ELR (cell line): ENCODE results near the gene DPP7.
"Not testable (repeated sequence)": the region's sequence is repeated elsewhere in the genome, so short reads cannot be mapped to it uniquely, and the experiment has no call there.

Source experiments
- DNase-seq: peaks from one replicate; pipeline ENCODE4 v3.0.0-alpha.2; 2015; ENCODE audit warnings: low read depth

DPP7 gene

DNA sequence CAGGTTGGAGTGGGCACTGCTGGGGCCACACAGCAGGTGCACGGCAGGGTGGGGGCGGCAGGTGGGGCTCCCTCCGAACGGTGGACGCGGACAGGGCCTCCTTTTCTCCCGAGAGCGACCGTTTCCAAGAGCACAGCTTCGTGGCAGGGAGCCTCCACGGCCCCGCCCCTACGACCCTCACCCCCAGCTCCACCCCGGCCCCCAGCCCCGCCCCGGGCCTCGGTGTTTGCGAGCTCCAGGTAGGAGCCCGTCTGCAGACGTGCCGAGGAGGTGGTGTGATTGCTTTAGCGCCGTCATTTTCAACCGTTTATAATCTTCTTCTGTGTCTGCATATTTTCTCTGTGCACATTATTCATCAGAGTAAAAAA is 33.2 kb upstream of the DPP7 start:
- DNase-seq: no peak

DNA sequence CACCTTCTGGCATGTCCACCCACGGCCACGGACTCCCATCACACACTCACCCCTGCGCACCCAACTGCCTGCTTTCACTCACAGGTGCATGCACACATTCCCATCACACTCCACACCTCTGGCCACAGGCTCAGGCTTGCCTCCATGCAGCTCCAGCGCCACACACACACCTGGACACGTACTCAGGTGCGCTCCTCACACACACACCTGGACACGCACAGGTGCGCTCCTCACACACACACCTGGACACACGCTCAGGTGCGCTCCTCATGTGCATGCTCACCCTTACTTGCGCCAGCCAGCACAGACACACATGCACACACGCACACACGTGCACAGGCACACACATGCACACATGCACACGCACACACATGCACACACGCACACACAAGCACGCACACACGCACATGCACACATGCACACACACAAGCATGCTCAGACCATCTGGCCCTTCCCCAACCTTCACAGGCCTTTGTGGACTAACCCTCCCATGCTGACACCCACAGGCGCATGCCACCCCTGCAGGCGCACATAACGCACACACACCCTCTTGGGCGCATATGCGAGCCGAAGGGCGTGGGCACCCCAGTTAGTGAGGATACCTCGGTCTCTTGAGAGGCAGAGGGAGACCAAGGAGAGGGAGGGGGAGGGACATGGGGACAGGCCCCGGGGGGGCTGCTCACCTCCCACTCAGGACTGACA is 32.7 kb upstream of the DPP7 start:
- no peak for DNase-seq

GRCh38 chr9:137146527-137146918 is 32.0 kb upstream of the DPP7 start:
- DNase-seq: no peak

DNA sequence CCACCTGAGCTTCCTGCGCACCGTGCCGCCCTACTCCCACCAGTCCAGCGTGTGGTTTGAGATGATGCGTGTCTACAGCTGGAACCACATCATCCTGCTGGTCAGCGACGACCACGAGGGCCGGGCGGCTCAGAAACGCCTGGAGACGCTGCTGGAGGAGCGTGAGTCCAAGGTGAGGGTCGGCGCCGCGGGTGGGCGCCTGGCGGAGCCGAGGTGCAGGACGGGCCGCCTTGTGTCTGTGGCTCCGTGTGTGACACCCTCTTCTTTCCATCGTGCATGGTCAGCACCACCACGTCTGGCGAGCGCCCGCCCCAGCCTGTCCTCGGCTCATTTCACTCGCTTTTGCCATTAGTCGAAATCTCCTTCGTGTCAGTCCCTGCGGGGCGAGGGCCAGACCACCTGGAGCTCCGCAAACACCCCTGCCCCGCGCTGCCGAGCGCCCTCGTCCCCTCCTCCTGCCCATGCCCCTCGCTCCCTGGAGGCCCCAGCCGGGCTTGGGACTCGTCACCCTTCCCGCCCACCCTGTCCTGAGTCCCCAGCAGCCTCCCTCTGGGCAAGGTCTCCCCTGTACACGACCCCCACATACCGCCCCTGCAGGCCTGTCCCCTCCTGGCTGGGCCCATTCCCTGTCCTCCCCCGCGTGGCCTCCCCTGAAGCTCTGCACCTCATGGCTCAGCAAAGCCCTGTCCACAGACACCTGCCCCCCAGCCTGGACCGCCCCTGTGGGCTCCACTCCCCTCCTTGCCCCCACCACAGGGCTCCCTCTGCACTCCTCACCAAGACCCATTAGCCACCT is 31.4 kb upstream of the DPP7 start:
- DNase-seq: no peak

- DNase-seq: no peak
These were observed 28.9 kb upstream of the DPP7 start for GRCh38 chr9:137143459-137143858.

GRCh38 chr9:137141976-137142936 is 27.7 kb upstream of the DPP7 start:
- no peak for DNase-seq

DNA sequence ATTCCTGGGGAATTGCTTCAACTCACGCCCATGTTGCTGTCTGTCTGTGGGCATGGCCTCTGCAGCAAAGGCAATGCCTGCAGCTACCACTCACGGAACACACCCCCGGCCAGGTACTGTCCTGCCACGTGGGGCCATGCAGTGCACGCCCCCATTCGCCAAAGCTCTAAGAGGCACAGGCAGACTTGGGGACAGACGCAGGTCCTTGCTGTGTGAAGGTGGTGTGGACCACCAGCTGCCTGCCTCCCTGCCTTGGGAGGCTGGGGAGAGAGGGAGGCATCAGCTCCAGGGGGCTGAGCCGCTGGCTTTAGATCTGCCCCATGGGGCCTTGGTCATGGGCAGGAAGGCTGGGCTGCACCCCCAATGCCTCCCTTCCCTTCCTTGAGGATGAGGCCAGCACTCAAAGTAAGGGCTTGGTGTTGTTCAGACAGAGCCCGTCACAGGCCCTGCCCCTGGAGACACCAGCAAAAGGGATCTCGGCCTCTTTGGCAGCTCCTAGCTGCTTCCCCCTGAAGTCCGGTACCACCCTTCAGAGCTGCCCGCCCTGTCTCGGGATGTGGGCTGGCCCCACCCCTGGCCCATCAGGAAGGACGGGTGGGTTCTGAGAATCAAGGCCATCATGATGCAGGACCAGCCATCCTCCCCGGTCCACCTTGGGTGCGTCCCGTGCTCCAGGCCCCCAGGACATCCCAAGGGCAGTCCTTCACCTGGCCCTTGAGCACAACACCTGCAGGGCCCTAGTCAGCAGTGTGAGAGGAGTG is 26.7 kb upstream of the DPP7 start:
- DNase-seq: no peak

GRCh38 chr9:137140151-137141012 is 25.8 kb upstream of the DPP7 start:
- no peak for DNase-seq

DNA sequence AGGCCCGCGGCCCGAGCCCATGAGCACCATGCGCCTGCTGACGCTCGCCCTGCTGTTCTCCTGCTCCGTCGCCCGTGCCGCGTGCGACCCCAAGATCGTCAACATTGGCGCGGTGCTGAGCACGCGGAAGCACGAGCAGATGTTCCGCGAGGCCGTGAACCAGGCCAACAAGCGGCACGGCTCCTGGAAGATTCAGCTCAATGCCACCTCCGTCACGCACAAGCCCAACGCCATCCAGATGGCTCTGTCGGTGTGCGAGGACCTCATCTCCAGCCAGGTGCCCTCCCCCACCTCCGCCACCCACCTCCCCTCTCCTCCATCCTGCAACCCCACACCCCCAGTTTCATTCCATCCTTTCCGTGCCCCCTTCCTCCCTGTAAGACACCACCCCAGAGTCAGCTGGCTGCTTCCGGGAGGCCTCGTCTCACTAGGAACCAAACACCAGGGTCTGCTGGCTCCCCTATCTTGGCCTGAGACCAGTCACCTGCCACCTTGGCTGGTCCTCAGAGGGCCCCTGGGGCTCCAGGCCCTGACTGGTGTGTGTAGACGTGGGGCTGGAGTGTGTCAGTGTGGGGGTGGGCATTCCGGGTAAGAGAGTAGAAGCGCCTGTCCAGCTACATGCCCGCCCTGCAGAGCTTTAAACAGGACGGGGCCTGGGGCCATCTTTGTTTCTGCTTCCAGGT is 25.1 kb upstream of the DPP7 start:
- no peak for DNase-seq

DNA sequence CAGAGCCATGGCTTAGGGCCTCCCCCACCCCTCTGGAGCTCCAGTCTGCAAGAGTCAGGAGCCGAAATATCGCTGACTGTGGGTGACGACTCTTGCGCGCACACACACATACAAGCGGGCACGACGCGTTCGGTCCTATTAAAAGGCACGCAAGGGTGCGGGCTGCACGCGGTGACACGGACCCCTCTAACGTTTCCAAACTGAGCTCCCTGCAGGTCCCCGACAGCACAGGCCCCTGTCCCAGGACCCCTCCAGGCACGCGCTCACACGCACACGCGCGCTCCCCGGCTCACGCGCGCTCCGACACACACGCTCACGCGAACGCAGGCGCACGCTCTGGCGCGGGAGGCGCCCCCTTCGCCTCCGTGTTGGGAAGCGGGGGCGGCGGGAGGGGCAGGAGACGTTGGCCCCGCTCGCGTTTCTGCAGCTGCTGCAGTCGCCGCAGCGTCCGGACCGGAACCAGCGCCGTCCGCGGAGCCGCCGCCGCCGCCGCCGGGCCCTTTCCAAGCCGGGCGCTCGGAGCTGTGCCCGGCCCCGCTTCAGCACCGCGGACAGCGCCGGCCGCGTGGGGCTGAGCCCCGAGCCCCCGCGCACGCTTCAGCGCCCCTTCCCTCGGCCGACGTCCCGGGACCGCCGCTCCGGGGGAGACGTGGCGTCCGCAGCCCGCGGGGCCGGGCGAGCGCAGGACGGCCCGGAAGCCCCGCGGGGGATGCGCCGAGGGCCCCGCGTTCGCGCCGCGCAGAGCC is 24.4 kb upstream of the DPP7 start, which contains the start of gene GRIN1:
GRIN1 (plus strand) TSS at position 433 of the 746 bp plus-strand sequence. CDS start 333 bp downstream, outside the sequence.
- no peak for DNase-seq

DNA sequence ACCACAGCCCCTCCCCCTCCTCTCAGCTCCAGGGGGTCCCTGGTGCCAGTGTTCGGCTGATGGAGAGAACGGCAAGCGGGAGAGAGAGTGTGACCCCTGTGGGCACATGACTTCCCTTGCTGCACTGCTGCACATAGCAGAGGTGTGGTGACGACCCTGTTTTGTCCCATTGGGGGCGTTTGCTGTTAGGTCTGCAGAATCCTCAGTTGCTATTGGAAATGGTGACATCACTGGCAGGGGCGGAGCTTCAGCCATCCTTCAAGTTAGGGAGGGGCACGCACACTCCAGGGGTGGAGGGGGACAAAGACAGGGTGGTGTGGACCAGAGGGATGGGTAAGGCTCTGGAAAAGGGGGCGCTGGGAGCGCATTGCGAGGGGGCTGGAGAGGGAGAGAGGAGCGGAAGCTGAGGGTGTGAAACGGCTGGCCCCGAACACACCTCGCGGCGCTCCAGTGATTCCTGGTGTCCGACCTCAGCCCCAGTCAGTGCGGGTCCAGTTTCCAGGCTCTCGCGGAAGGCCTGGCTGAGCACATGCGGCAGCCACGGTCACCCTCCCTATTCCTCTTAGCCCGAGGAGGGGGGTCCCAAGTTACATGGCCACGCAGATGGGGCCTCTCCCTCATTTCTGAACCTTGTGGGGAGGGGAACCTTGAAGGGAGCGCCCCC is 23.7 kb upstream of the DPP7 start:
- peak; percentile 42 for DNase-seq

DNA sequence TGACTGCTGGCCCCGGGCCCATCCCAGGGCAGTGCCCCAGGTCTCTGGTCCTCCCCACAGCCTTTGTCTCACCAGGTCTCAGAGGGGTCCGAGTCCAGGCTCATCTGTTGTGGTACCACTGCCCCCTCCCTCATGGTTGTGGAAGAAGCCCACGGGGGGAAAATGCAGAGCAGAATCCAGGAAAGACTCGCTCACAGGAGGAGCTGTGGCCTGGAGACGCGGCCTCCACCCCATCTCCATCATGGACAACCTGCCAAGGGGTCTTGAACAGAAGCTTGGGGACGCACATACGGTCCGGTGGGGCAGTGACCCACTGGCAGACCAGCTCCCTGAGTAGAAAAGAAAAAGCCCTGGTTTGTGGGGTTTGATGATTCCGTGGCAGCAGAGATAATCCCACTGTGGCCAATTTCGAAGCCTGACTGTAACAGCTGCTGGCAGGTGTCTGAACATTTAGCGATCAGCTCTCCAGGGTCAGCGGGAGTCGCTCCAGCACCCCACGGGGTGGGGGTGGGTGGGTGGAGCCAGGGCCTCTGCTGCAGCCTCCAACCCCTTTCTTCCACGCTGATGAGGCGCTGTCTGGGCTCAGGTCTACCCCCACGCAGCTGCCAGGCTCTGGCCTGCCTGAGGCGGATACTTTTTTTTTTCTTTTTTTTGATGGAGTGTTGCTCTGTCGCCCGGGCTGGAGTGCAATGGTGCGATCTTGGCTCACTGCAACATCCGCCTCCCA is 22.5 kb upstream of the DPP7 start:
- DNase-seq: no peak

DNA sequence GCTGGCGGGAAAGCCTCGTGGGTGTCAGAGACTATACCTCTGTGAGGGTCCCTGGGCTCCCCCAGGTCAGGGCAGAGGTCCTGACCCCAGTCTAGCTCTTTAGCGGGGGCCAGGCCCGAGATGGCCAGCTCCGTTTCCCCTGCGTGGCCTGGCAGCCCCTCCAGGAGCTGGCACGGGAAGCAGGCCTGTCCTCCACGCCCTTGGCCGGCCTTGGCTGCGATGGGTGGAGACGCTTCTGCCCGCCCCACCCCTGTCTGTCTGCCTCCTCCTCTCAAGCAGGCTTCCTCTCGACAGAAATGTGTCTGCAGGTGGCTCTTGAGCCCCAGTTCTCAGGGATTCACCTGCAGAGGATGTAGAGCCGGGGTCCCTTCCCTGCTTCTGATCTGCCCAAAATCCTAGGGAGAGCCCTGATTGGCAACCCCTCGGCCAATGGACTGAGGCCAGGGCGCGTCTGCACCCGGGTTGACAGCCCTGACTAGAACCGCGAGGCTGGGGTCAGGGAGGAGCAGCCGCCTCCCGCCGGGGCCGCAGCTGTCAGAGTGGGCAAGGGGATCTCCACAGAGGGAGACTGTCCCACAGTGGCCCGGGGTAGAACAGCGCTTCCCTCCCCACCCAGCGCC is 21.8 kb upstream of the DPP7 start:
- no peak for DNase-seq

- DNase-seq: not testable (repeated sequence)
These were observed 20.6 kb upstream of the DPP7 start for GRCh38 chr9:137135154-137135553.

- no peak for DNase-seq
These were observed 19.7 kb upstream of the DPP7 start for GRCh38 chr9:137134191-137134590.

DNA sequence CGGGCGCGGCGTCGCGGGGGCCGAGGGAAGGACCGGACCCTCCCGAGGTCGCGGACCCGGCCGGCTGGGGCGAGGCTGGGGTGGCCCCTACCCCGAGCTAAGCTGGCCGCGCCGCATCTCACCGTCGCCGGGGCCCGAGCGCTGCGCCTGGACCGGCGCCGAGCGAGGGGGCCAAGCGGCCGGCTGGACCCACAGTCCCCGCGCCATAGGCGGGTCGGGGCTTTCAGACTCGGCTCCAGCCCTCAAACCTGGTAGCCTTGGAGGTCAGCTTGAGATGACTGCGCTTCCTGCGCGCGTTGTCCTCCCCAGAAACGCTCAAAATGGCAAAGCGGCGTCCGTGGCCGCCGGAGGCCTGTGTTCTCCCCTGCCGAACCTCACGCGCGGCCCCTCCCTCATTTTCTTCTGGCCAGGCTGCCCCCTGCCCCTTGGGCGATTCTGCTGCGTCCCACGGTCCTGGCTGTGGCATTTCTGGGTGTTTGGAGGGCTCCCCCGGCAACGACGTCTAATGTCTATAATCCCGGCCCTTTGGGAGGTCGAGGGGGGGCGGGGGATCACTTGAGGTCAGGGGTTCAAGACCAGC is 15.7 kb upstream of the DPP7 start:
- peak; percentile 49 for DNase-seq

GRCh38 chr9:137129456-137130175 is 15.1 kb upstream of the DPP7 start:
- DNase-seq: peak; percentile 93
